Stimulated activated CD4-positive, alpha-beta T cell treated with anti-CD3 and anti-CD28 coated beads, Interleukin-2, amount 100 ng/mL, for 4 hours (primary cell): ENCODE results near the gene DCAF16.
A peak's percentile ranks its signal among the peaks of the same experiment; 100 is the strongest.
"Not testable (repeated sequence)": the region's sequence is repeated elsewhere in the genome, so short reads cannot be mapped to it uniquely, and the experiment has no call there.

Experiments used
- DNase-seq: peaks from one replicate; pipeline ENCODE4 v3.0.0-alpha.2; 2020; ENCODE audit warnings: low read depth

DCAF16 gene

GRCh38 chr4:17810260-17811077 is at the start of gene DCAF16, which contains the start of gene NCAPG:
TSS of gene DCAF16 (minus strand) at chr4:17810757. CDS start at chr4:17804141, 6,616 bp downstream.
TSS of gene NCAPG (plus strand) at chr4:17810979. CDS start at chr4:17811078, 99 bp downstream.
- DNase-seq = peak; percentile 99

- DNase-seq = no peak
Measured at GRCh38 chr4:17859793-17860406, 49.3 kb upstream of the DCAF16 start.

GRCh38 chr4:17854036-17854435 is 43.5 kb upstream of the DCAF16 start:
- no peak for DNase-seq

DNA sequence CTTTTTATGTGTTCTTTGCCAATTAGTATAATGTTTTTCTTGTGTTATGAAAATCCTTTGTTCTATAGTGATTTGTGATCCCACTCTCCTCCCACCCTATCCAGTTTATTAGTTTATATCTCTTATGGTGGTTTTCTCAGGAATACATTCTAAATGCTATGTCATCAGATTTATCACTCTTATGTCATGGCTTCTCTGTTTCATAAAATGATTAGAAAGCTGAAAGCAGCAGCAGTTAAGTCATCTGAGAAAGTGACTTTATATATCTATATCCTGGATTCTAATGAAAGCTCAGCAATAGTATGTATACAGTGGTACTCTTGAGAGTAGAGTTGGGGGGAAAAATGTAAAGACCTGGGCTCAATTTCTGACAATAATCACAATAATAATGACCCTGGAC is 41.4 kb upstream of the DCAF16 start:
- DNase-seq = no peak

DNA sequence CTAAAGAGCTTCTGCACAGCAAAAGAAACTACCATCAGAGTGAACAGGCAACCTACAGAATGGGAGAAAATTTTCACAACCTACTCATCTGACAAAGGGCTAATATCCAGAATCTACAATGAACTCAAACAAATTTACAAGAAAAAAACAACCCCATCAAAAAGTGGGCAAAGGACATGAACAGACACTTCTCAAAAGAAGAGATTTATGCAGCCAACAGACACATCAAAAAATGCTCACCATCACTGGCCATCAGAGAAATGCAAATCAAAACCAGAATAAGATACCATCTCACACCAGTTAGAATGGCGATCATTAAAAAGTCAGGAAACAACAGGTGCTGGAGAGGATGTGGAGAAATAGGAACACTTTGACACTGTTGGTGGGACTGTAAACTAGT is 39.7 kb upstream of the DCAF16 start:
- not testable (repeated sequence) for DNase-seq

- DNase-seq = no peak
Measured at GRCh38 chr4:17846266-17846665, 35.7 kb upstream of the DCAF16 start.

DNA sequence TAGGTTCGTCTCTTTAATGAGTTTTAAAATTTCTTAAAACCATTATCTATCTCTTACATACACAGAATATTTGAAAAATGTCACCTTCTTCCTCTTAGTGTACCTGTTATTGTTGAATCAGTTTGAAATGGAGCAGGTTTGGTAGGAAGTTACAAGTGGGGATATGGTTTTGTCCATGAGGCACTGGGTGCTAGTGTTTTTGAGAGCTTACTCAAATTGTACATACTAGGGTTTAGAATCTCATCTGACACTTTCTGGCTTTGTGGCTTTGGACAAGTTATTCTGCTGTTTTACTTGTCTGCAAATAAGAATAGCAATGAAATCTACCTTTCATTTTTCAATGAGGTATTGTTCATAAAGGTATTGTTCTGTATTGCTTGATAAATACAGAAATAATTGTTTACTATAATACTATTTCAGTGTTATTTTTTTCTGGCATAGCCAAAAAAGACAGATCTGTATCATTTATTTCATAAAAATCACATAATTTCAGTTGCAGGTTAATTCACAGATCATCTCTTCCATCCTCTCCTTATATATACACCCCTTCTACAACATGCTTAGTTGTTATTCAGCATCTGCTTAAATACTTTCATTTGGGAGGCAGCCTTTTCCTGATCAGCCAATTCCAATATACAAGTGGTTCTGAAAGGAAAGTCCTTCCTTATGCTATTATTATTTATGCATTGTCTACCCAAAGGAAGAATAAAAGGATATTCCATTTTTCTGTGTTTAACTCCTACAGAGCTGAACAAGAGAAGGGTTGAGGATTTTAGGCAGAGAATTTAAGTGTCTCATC is 13.5 kb upstream of the DCAF16 start:
- DNase-seq = no peak

DNA sequence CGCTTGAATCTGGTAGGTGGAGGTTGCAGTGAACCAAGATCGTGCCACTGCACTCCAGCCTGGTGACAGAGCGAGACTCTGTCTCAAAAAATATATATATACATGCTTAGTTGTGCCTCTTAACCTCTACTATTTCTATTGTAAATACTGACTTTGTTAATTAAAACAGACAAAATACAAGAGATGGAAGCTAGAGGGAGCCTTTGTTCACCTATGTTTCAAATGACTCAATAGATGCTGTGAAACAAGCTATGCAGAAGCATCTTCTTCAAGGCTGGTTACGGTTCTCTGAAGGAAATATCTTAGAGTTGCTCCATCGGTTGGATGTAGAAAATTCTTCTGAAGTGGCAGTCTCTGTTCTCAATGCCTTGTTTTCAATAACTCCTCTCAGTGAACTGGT is 6.5 kb upstream of the DCAF16 start:
- no peak for DNase-seq

DNA sequence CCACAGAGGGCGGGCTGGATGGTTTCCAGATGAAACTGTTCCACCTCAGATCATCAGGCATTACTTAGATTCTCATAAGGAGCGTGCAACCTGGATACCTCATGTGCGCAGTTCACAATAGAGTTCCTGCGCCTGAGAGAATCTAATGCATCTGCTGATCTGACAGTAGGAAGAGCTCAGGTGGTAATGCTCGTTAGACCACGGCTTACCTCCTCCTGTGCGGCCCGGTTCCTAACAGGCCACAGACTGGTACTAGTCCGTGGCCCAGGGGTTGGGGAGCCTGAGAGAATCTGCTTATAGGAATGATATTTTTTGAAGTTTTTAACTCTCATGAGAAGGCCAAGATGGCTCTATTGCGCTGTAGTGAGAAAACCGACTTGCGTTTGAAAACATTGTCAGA is 5.6 kb upstream of the DCAF16 start:
- DNase-seq = no peak

GRCh38 chr4:17814140-17814539 is 3.6 kb upstream of the DCAF16 start:
- no peak for DNase-seq

DNA sequence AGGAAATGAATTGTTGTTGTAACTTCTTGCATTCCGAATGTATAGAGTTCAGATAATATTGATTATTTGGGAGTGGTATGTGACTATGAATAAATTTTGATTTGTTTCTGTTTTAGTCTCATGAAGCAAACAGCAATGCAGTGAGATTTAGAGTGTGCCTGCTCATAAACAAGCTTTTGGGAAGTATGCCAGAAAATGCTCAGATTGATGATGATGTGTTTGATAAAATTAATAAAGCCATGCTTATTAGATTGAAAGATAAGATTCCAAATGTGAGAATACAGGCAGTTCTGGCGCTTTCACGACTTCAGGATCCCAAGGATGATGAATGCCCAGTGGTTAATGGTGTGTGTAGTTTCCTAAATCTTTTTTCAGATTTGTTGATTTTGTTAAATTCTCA is 2.2 kb upstream of the DCAF16 start:
- DNase-seq = no peak

GRCh38 chr4:17812125-17812524 is 1.6 kb upstream of the DCAF16 start:
- no peak for DNase-seq

GRCh38 chr4:17811078-17811603 is 584 bp upstream of the DCAF16 start:
- no peak for DNase-seq

- DNase-seq = no peak
Measured at GRCh38 chr4:17809667-17810066, 890 bp downstream of the DCAF16 start.

- no peak for DNase-seq
Measured at GRCh38 chr4:17807446-17807845, 3.1 kb downstream of the DCAF16 start.

- DNase-seq = no peak
Measured at GRCh38 chr4:17805580-17806155, 4.9 kb downstream of the DCAF16 start.

DNA sequence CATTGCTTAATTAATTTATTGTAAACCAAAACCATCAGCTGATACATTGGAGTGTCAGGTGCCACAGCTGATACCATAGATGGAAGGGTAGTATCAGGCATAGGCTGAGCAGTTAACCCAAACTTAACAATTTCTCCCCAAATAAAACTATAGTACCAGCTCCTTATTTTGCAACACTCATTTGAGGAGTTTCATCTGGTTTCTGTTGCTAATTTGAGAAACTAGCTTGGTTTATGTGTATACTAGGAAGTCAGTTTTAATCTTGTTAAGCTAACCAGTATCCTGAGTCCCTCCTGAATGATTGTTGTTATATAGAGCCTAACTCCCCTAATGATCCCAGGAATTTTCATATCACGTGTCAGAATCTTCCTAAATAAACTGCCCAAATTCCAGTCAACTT is 12.7 kb downstream of the DCAF16 start:
- no peak for DNase-seq

DNA sequence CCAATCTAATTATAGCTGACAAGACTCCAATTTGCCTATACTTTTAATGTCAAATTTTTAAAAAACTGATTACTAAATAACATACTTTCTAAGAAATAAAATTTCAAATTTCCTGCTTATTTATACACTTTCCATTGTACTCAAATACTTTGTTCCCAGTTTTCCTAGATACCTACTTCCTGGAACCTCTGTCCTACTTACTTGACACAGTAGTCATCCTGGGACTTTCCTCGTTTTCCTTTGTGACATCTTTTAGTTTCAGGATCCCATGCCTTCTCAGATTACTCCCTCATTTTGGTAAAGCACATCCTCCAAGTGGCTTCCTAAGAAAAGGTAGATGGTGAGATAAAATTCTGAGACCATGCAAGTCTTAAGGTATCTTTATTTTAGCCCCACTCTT is 15.8 kb downstream of the DCAF16 start:
- no peak for DNase-seq

DNA sequence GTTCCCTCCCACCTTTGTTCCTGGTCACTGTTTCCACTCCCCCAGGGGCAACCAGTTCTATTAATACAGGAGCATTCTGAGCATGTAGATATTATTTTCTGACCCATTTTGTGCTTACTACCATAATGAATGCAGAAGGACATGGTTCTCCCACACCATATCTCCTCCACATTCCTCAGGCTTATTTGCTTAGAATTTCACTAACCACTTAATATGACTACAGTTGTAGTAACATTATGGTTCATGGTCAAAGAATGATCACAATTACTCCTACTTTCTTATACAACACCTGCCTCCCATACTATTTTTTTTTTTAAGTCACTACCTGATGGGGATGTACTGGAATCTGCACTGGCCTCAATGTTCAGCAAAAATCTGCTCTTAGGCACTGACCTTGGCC is 21.6 kb downstream of the DCAF16 start:
- no peak for DNase-seq

DNA sequence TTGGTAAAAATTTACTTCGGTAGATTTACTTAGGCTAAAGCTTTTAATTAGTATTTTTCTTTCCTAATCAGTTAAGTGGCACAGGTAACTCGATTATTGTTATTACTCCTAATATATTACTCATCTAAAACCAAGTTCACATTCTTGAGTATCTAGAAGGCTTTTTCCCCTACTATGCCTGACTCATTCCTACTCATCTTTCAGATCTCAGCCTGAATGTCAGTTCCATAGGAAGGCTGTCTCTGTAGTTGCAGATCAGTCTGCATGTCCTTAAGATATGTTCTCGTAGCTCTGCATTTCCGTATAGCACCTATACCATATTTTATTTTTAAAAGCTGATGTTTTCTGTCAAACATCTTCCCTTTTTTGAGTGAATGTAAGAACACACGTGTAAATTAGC is 23.2 kb downstream of the DCAF16 start:
- no peak for DNase-seq

GRCh38 chr4:17786567-17786966 is 24.0 kb downstream of the DCAF16 start:
- DNase-seq = no peak

- DNase-seq = no peak
Measured at GRCh38 chr4:17785858-17786257, 24.7 kb downstream of the DCAF16 start.
